Adrenal gland (tissue), 5 donors: ENCODE measurements around the gene LPAR5.
A peak's percentile ranks its signal among the peaks of the same experiment; 100 is the strongest.

ENCODE experiments used
- CTCF ChIP-seq, 6 experiments: fragments of 450-650 bp in 4 of 6; fragments of 200-600 bp in 2 of 6; sonication (generic) in 1 of 6; IDR thresholded peaks; 1 replicate in 5 of 6; 2 replicates in 1 of 6; pipeline versions ENCODE4 v1.5.1 to v1.8.0; 2016 to 2021; ENCODE audit warnings: antibody characterized with exemption in 6 of 6, mild to moderate bottlenecking in 2 of 6, moderate library complexity in 1 of 6
- POLR2A ChIP-seq, 2 donors: fragments of 450-650 bp; IDR thresholded peaks; one replicate each; pipeline ENCODE4 v1.6.1; 2017; ENCODE audit warnings: antibody characterized with exemption in 2 of 2, mild to moderate bottlenecking in 2 of 2, moderate library complexity in 1 of 2
- donor health status: DM: no; HTN: no; CAD: no.

GRCh38 chr12:6662906-6663742 is 27.4 kb upstream of the LPAR5 start, which contains the start of gene ING4:
- TF ChIP-seq CTCF (IDR thresholded peaks at IDR 0.05) (peak in 1 of 6 experiments; percentile 3), POLR2A (IDR thresholded peaks at IDR 0.05) (peak in 1 of 2 donors; percentile 40)
